Liver (tissue), 3 donors: Measurements from ENCODE around the gene SREBF1.

Source experiments
- ATF3 ChIP-seq: IDR thresholded peaks from 2 replicates; pipeline ENCODE4 v1.6.1; 2016; ENCODE audit warnings: antibody characterized with exemption
- CTCF ChIP-seq: fragments of 150-350 bp; IDR thresholded peaks from 2 replicates; pipeline ENCODE4 v1.5.1; 2017; ENCODE audit warnings: improper control_type of control experiment, low read depth, low read length; ENCODE audit not compliant: missing input control
- EGR1 ChIP-seq, 2 donors: IDR thresholded peaks; 2 replicates each; pipeline ENCODE4 v1.6.1; 2016 to 2018; ENCODE audit warnings: antibody characterized with exemption in 2 of 2, low read depth in 2 of 2
- MAX ChIP-seq: IDR thresholded peaks from 2 replicates; pipeline ENCODE4 v1.6.1; 2016; ENCODE audit warnings: antibody characterized with exemption
- RAD21 ChIP-seq, 2 donors: IDR thresholded peaks; 2 replicates each; pipeline ENCODE4 v1.6.1; 2016; ENCODE audit warnings: antibody characterized with exemption in 2 of 2, mild to moderate bottlenecking in 2 of 2
- REST ChIP-seq: IDR thresholded peaks from 2 replicates; pipeline ENCODE4 v1.6.1; 2016; ENCODE audit warnings: antibody characterized with exemption, mild to moderate bottlenecking
- RXRA ChIP-seq, 2 donors: IDR thresholded peaks; 2 replicates each; pipeline ENCODE4 v1.6.1; 2017 to 2018; ENCODE audit warnings: antibody characterized with exemption in 2 of 2, mild to moderate bottlenecking in 1 of 2
- SP1 ChIP-seq: IDR thresholded peaks from 2 replicates; pipeline ENCODE4 v1.6.1; 2018; ENCODE audit warnings: antibody characterized with exemption, mild to moderate bottlenecking
- TAF1 ChIP-seq: conservative IDR thresholded peaks from 2 replicates; pipeline ENCODE4 v1.6.1; 2016; ENCODE audit warnings: antibody characterized with exemption, mild to moderate bottlenecking
- YY1 ChIP-seq: IDR thresholded peaks from 2 replicates; pipeline ENCODE4 v1.6.1; 2016; ENCODE audit warnings: antibody characterized with exemption, mild to moderate bottlenecking
- donor health status: healthy.
- donor health status: healthy.

- TF ChIP-seq CTCF (no peak), RAD21 (IDR thresholded peaks at IDR 0.05) (no peak), REST (no peak), YY1 (no peak), MAX (no peak), TAF1 (no peak), EGR1 (IDR thresholded peaks at IDR 0.05; ENCODE audit: low read depth in 2 of 2) (no peak), ATF3 (no peak), RXRA (IDR thresholded peaks at IDR 0.05) (no peak), SP1 (no peak)
Observed at GRCh38 chr17:17776889-17777288, 59.9 kb downstream of the SREBF1 start.
